ENCODE data around the gene CADPS2. TPM values are rescaled to one million over a fixed set of nuclear protein-coding genes. Genes with fewer than 3 reads are reported as not detected.

The CADPS2 gene
- total and polyA plus RNA-seq, 8 donors, result 7.7 to 27.3 (median 18.6) TPM

- H3K4me1 ChIP-seq, result no peaks in the 10 kb centered on the region
- FAIRE-seq, result no peak
- TF ChIP-seq CTCF (IDR thresholded peaks at IDR 0.05), result no peak
- no peak overlapping the region for H3K27ac ChIP-seq
- H3K27me3 ChIP-seq, result no peaks in the 10 kb centered on the region
- H3K36me3 ChIP-seq, result no peaks in the 10 kb centered on the region
- H3K9me3 ChIP-seq, result no peaks in the 10 kb centered on the region
- no peak for ATAC-seq
- DNase-seq, result no peak
- 61 to 64% methylated on average over 2 of the region's 2 CpGs for WGBS, 2 donors
- H3K4me3 ChIP-seq, result no peak overlapping the region
- intact Hi-C loops (cut with DNase I), result no loop called here
Measured at GRCh38 chr7:122442929-122443328, 443.3 kb downstream of the CADPS2 start.

- Histone ChIP-seq H3K4me1 (no peaks in the 10 kb centered on the region), H3K27ac (no peak overlapping the region), H3K27me3 (no peaks in the 10 kb centered on the region), H3K36me3 (no peaks in the 10 kb centered on the region), H3K9me3 (no peaks in the 10 kb centered on the region), H3K4me3 (no peak overlapping the region)
- FAIRE-seq (no peak), ATAC-seq (no peak), DNase-seq (no peak)
- no peak for TF ChIP-seq CTCF (IDR thresholded peaks at IDR 0.05)
- intact Hi-C loops (cut with DNase I), result no loop called here
- WGBS, 2 donors, result 93 to 95% methylated on average over 1 of the region's 1 CpG
Measured at GRCh38 chr7:122438492-122438891, 447.8 kb downstream of the CADPS2 start.

- intact Hi-C loops (cut with DNase I), result no loop called here
- H3K4me3 ChIP-seq, result no peak overlapping the region
- FAIRE-seq (no peak), DNase-seq (no peak), ATAC-seq (no peak)
- H3K27ac ChIP-seq, result no peak overlapping the region
- no peaks in the 10 kb centered on the region for H3K9me3 ChIP-seq
- no peaks in the 10 kb centered on the region for H3K36me3 ChIP-seq
- no peaks in the 10 kb centered on the region for H3K4me1 ChIP-seq
- no peaks in the 10 kb centered on the region for H3K27me3 ChIP-seq
- no peak for TF ChIP-seq CTCF (IDR thresholded peaks at IDR 0.05)
- 79 to 80% methylated on average over 3 of the region's 3 CpGs for WGBS, 2 donors
Measured at GRCh38 chr7:122438006-122438405, 448.3 kb downstream of the CADPS2 start.

- Histone ChIP-seq H3K4me3 (no peak overlapping the region), H3K27me3 (no peaks in the 10 kb centered on the region), H3K27ac (no peak overlapping the region), H3K36me3 (no peaks in the 10 kb centered on the region), H3K4me1 (no peaks in the 10 kb centered on the region), H3K9me3 (no peaks in the 10 kb centered on the region)
- intact Hi-C loops (cut with DNase I), result no loop called here
- FAIRE-seq, result no peak
- ATAC-seq, result no peak
- no peak for TF ChIP-seq CTCF (IDR thresholded peaks at IDR 0.05)
- 75 to 92% methylated on average over 2 of the region's 2 CpGs for WGBS, 2 donors
- no peak for DNase-seq
Measured at GRCh38 chr7:122433765-122434164, 452.5 kb downstream of the CADPS2 start.

GRCh38 chr7:122430710-122431109 lies 455.6 kb downstream of the CADPS2 start:
- Histone ChIP-seq H3K4me3 (no peak overlapping the region), H3K4me1 (no peaks in the 10 kb centered on the region), H3K36me3 (no peaks in the 10 kb centered on the region), H3K27me3 (no peaks in the 10 kb centered on the region), H3K9me3 (no peaks in the 10 kb centered on the region), H3K27ac (no peak overlapping the region)
- no peak for FAIRE-seq
- intact Hi-C loops (cut with DNase I), result no loop called here
- no peak for DNase-seq
- no peak for TF ChIP-seq CTCF (IDR thresholded peaks at IDR 0.05)
- ATAC-seq, result no peak
- 85 to 92% methylated on average over 1 of the region's 1 CpG for WGBS, 2 donors

All from pancreas (tissue), 10 donors.